BJ (cell line): ENCODE data around the gene LTB4R. TPM values are rescaled to one million over a fixed set of nuclear protein-coding genes. Genes with fewer than 3 reads are reported as not detected.

Source experiments
- CTCF ChIA-PET: fragments of 350-600 bp; formaldehyde crosslinking; extraction: SDS; loops from one replicate; lab custom pipeline; 2021; ENCODE audit warnings: antibody characterized with exemption, inconsistent platforms; lab: Yijun Ruan, JAX
- POLR2A ChIA-PET: fragments of 300-600 bp; sonication (Branson Sonifier 250); formaldehyde crosslinking; extraction: SDS; loops from one replicate; lab custom pipeline; 2021; ENCODE audit warnings: antibody characterized with exemption; lab: Charles Lee
- DNase-seq: peaks from one replicate; pipeline ENCODE4 v3.0.0-alpha.2; 2011; ENCODE audit warnings: low read depth
- H3K27me3 ChIP-seq: 2 replicates; pipeline ENCODE4 v1.6.0; 2011; ENCODE audit warnings: low read length; ENCODE audit not compliant: control insufficient read depth, insufficient read depth
- H3K36me3 ChIP-seq: 2 replicates; pipeline ENCODE4 v1.5.1; 2011; ENCODE audit warnings: low read length; ENCODE audit not compliant: control insufficient read depth, insufficient read depth
- H3K4me3 ChIP-seq: 2 replicates; pipeline ENCODE4 v1.5.1; 2011; ENCODE audit warnings: low read depth, mild to moderate bottlenecking, control low read depth, low read length
- polyA plus RNA-seq: library from polyadenylated mRNA; depleted of rRNA; stranded (reverse); fragments of >200 nt; gene quantifications from 2 replicates; pipeline ENCODE4 v1.2.3, GENCODE V29; 2011
- TF ChIP-seq, protein P1 (sequence below): IDR thresholded peaks from 2 replicates; pipeline ENCODE4 v1.5.1; 2011; ENCODE audit warnings: low read depth, mild to moderate bottlenecking, control low read depth, inconsistent platforms, low read length, moderate library complexity; ENCODE audit not compliant: insufficient read depth

The LTB4R gene
- polyA plus RNA-seq, 1 experiment, result 2.6 TPM

DNA sequence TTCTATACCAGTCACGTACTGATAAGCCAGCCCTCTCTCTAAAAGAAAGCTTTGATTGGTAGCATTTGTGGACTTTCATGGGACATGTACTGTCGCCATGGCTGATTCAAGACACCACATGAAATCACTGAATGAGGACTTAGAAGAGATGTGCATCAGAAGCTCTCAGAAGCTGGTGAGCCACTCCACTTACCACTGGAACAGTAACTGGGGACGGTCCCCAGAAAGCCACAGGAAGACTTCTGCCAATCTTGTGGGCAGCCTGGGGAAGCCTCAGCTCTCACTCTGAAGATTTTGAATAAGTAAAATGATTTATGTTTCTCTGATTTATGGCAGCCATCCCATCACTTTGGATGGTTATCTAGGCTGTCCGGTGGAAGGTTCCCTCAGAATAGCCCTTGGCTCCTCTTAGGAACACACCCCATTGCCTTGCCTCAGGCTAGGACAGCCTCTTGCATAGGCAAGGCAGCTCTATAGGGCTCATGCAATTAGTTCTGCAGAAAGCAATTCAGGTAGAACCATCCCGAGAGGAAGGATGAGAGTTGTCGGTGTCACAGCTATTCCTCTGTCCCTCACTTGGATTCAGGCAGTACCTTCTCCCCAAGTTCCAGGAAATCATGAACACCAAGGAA, 21.5 kb upstream of the LTB4R start:
- CTCF ChIA-PET, result interaction anchor here (0.7 to 3.9 kb wide), 6 partner anchors 11 to 201 kb away, joined by 3 to 16 read pairs (median 4); partner anchors contain the start of genes CIDEB, RABGGTA and TINF2
- POLR2A ChIA-PET, result no interaction called here

DNA sequence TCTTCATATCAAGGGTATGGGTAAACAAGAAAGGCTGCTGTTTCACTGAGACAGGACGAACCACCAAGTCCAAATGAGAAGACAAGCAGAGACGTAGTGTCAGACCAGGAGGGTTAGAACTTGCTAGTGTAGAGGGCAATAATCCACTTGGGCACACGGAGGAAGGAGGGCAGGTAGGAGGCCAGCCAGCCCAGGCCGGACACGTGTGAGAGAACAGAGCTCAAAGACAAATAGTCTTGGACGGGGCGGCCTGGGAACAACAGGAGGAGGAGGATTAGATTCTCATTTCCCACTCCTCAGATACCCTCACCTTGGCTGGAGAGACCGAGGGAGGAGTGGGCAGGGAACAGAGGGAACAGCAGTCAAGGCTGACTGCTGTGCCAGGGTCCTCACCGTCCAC, 20.6 kb upstream of the LTB4R start:
- ChIA-PET POLR2A (no interaction called here), CTCF (interaction anchor here (0.7 to 3.9 kb wide), 4 partner anchors 10 to 71 kb away, joined by 3 to 16 read pairs (median 7); partner anchors contain the start of genes RABGGTA and TINF2)
- no peak for DNase-seq
- Histone ChIP-seq H3K36me3 (peaks cover 7% of the 10 kb centered on the region; the same call in 1 of the 2 replicates), H3K27me3 (no peaks in the 10 kb centered on the region), H3K4me3 (no peak overlapping the region)
- TF ChIP-seq, protein P1, sequence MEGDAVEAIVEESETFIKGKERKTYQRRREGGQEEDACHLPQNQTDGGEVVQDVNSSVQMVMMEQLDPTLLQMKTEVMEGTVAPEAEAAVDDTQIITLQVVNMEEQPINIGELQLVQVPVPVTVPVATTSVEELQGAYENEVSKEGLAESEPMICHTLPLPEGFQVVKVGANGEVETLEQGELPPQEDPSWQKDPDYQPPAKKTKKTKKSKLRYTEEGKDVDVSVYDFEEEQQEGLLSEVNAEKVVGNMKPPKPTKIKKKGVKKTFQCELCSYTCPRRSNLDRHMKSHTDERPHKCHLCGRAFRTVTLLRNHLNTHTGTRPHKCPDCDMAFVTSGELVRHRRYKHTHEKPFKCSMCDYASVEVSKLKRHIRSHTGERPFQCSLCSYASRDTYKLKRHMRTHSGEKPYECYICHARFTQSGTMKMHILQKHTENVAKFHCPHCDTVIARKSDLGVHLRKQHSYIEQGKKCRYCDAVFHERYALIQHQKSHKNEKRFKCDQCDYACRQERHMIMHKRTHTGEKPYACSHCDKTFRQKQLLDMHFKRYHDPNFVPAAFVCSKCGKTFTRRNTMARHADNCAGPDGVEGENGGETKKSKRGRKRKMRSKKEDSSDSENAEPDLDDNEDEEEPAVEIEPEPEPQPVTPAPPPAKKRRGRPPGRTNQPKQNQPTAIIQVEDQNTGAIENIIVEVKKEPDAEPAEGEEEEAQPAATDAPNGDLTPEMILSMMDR, result no peak

More for the DNA sequence above, 21.5 kb upstream of the LTB4R start:
- peaks cover 7% of the 10 kb centered on the region; the same call in 1 of the 2 replicates for H3K36me3 ChIP-seq
- no peak for DNase-seq
- no peaks in the 10 kb centered on the region for H3K27me3 ChIP-seq
- TF ChIP-seq, protein P1, result no peak
- H3K4me3 ChIP-seq, result no peak overlapping the region

GRCh38 chr14:24291446-24292117, 19.7 kb upstream of the LTB4R start:
- POLR2A ChIA-PET, result no interaction called here

GRCh38 chr14:24292118-24292807, 19.0 kb upstream of the LTB4R start:
- H3K27me3 ChIP-seq, result no peaks in the 10 kb centered on the region
- DNase-seq, result no peak
- H3K36me3 ChIP-seq, result peaks cover 9% of the 10 kb centered on the region
- ChIA-PET POLR2A (no interaction called here), CTCF (interaction anchor here (0.9 to 3.9 kb wide), 4 partner anchors 21 to 139 kb away, joined by 3 to 25 read pairs (median 10); partner anchors contain the start of genes RABGGTA and TINF2)
- TF ChIP-seq, protein P1, result no peak
- H3K4me3 ChIP-seq, result no peak overlapping the region

More at GRCh38 chr14:24291446-24292117, 19.7 kb upstream of the LTB4R start:
- CTCF ChIA-PET, result interaction anchor here (1.3 to 3.9 kb wide), 3 partner anchors 20 to 140 kb away, joined by 4 to 25 read pairs (median 16); partner anchors contain the start of genes RABGGTA and TINF2
- TF ChIP-seq, protein P1, result no peak
- Histone ChIP-seq H3K4me3 (no peak overlapping the region), H3K27me3 (no peaks in the 10 kb centered on the region), H3K36me3 (peaks cover 9% of the 10 kb centered on the region)
- no peak for DNase-seq
